Occipital lobe (tissue), 2 donors: ENCODE data around the gene ETS1. TPM values are rescaled to one million over a fixed set of nuclear protein-coding genes. Genes with fewer than 3 reads are reported as not detected.

ENCODE experiments used
- DNase-seq: peaks from one replicate; lab custom pipeline; 2025; lab: John Stamatoyannopoulos, UW
- total RNA-seq: library from RNA; depleted of rRNA; stranded (reverse); fragments of >200 nt; gene quantifications from one replicate; pipeline ENCODE4 v1.2.3, GENCODE V29; 2014

The ETS1 gene
- total RNA-seq, 1 donor from 2014 or later, result 14.0 TPM

DNA sequence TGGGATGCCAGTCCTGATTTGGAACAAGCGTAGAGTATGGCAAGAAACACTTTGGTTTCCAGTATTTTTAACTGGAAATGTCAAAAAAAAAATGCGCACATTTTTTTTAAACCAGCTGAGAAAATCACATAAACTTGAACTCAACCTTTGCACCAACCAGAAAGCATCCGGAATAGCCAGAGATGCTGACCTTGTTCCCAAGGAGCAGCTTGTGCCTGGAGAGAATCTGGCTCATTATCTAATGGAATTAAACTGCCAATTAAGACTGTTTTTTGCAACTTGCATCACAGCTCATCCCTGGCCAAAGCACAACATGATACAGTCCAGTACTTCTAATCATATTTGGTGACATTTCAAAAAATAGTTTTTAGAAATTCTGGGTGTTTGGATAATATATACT, 8.4 kb upstream of the ETS1 start:
- no peak for DNase-seq

GRCh38 chr11:128595221-128595620, 7.9 kb upstream of the ETS1 start:
- DNase-seq, result no peak

- no peak for DNase-seq
Observed at GRCh38 chr11:128594226-128594625, 6.9 kb upstream of the ETS1 start.

DNA sequence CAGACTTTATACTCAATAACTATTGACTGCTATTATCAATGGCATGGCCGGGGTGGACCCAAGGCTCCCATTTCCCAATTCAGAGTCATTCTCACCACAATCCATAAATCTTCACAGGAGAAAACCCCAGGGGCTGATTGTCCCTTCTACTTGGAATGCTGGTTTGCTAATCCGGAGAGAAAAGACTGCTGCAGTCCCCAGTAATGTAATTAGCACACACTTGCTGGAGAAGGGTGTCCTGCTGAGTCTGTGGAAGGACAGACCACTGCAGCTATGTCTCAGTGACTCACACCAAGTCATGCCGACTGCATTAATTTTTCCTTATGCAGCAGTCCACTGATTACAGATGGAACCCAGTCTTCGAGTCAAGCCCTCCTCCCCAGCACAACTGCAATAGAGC, 5.9 kb upstream of the ETS1 start:
- DNase-seq, result no peak

- DNase-seq, result no peak
Observed at GRCh38 chr11:128592454-128592853, 5.1 kb upstream of the ETS1 start.

DNA sequence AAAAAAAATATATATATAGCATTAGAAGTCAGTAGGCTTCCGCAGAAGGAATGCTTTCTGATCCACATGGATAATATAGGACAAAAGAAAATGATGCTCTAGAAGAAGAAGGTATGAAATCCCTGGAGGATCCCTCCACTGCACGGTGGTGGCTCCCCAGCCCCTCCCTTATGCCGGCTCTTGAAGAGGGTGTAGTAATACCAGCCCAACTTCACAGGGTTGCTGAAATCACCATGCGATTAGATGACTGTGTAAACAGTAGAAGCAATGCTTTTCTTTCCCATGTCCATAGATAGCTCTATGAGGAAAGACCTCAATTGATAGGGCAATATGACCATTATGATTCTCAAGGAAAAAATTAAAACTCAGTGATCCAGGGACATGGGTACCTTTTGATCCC, 3.2 kb upstream of the ETS1 start:
- no peak for DNase-seq

GRCh38 chr11:128589998-128590397, 2.6 kb upstream of the ETS1 start:
- no peak for DNase-seq

- no peak for DNase-seq
Observed at GRCh38 chr11:128588093-128588492, 735 bp upstream of the ETS1 start.

DNA sequence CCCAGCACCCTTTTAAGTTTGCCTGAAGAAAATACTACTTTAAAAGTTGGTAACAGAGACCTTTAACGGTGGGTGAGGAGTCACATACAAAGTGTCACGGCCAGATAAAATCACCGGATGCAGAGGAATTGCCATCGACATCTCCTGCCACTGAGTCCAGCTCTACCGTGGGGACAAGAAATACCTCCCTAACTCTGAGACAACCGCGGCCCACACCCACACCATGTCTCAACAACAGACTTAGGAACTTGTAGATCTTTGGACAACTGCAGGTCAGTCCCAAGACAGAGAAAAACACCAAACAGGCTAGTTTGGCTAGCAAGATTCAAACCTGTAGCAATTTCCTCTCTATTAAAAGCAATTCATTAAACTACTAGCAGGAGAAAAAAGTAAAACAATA, 669 bp downstream of the ETS1 start:
- DNase-seq, result no peak

DNA sequence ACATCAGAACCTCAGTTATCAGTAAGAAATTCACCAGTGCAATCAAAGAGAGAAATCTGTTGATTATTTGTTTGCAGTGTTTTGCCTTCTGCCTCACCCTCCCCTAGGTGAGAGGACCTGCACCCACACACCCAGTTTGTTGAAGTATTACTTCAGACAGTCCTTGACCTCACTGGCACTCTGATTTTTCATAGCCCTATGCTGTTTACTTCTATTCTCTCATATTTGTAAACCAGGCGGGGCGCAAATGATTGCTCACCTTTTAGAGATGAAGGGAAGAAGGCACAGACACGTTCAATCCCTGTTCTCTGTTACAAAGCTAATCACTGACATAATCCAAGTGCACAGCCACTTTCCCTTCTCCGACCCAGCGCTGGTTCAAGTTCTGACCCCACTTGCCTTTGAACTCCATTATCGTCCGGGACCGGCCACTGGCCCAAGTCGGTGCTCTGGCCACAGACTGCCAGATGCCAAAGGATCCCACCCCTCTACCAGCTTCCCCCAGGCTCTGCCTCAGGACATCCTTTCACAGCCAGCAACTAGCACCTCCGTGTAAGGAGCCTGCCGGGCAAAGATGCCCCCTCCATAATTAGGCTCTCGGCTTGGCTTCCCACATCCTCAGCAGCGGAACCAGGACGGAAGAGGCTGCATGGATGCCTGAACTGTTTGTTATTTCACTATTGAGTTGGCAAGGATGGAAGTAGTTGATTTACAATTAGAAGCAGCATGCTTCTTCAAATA, 1.7 kb downstream of the ETS1 start:
- no peak for DNase-seq

DNA sequence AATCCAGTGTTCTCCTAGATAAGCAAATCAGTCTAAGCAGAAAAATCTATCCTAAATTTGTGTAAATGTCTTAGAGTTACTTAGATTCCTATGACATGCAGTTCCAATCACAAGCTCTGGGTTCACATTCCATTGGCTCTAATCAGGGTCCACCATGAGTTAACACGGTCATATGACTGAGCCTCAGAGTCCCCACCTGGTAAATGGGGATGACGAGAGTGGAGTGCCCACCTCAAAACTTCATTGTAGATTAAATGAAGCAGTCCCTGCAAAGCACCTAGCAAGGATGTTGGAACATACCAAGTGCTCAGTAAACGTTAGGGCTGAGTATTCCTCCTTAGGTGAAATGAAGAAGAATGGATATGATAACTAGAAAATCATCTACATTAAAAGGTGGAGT, 3.1 kb downstream of the ETS1 start:
- DNase-seq, result no peak

GRCh38 chr11:128582496-128583366, 4.6 kb downstream of the ETS1 start:
- DNase-seq, result no peak

DNA sequence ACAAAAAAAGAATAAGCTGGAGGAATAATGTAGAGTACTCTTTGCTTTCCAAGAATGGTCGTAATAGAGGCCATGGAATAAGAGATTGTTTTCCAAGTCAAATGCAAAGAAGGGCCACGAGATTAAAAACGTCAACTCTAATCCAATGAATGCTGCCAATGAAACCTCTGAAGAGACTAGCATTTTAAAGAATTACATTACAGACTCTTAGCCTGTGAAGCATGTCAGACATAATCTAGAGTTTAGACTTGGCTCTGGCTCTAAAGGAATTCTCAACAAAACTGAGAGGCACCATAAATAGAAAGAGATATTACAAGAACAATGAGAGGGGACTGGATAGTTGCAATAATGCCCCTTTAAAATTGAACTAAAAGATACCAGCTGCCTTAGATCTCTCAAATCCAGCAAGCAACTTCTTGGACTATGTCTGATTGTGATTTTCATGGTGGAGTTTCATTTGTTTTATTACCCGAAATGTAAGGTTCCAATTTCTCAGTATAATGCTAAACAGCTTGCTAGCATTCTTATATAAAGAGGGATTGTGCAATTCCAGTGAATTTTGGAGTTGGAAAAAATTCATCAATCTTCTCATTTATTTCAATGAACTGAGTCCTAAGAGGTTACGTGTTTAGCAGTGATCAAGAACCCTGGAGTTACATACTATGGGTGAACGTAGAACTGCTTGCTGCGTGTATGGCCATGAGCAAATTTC, 5.6 kb downstream of the ETS1 start:
- DNase-seq, result no peak

DNA sequence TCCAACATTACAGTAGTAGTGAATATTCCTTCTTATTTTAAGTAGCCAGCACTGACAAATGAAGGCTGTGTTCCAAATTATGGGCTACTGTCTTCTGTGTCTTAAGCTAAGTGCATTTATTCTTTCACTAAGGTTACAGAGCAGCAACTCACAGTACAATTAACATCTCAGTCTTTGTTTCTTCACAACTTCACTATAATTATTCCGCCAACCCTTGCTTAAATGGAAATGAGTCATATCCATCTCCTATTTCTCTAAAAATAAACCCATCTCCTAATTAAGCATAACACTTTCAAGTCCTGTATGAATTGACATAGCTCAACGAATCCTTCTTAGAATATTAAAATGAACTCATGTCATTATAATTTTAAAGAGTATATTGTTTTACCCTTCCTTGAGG, 6.7 kb downstream of the ETS1 start:
- no peak for DNase-seq

DNA sequence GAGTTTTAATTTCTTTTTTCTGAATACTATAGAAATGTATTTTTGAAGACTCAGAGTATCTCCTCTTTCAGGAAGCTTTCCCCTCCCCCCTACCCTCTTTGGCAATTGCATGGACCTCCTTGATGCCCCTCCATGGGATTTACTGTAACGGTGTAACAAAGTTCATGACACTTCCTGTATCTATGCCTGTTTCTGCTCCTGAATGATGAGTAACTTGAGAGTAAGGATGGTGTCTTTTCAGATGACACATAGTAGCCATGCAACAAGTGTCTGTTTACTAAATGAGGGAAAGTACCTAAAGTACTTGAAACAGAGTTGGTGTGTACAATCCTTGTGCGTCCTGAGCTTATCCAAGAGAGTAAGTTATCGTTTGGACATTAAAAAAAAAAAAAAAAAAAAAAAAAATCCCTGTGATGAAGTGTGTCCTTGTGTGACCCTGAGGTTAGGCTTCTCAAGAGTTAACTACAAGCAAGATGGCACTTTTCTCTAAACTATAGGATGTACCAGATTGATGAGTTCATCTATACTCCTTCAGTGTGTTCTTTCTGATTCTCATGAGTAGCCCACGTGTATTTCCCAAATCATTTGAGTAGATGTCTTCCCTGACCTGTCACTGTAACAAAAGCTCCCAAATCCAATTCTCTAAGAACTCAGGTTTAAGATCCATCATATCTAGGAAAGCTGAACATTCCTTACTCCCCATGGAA, 7.4 kb downstream of the ETS1 start:
- DNase-seq, result no peak

GRCh38 chr11:128576555-128576954, 10.8 kb downstream of the ETS1 start:
- DNase-seq, result no peak

- no peak for DNase-seq
Observed at GRCh38 chr11:128575961-128576350, 11.4 kb downstream of the ETS1 start.

DNA sequence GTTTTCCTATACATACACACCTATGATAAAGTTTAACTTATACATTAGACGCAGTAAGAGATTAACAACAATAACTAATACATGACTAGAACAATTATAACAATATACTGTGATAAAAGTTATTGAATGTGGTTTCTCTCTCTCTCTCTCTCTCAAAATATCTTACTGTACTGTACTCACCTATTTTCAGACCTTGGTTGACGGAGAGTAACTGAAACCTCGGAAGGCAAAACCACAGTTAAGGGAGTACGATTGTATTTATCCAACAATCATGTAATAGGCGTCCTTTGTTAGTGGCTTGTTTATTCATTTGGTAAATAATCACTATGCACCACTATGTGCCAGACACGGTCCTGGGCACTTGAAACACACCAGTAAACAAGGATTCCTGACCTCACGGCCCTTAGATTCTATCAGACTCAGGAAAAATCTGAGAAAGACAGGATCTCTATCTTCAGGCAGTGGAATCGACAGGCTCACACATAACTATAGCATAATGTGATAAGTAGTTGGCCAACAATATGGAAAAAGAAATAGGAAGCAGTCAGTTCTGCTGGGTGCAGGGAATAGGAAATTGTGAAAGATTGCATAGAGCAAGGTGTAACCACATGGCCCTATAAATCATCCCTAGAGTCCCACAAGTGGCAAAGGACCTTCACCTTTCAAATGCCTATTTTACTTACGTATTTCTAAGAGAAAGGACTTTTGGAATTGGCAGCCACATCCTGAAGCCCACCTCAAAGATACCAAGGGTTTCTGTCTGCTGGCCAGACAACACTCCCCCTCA, 12.0 kb downstream of the ETS1 start:
- DNase-seq, result no peak

DNA sequence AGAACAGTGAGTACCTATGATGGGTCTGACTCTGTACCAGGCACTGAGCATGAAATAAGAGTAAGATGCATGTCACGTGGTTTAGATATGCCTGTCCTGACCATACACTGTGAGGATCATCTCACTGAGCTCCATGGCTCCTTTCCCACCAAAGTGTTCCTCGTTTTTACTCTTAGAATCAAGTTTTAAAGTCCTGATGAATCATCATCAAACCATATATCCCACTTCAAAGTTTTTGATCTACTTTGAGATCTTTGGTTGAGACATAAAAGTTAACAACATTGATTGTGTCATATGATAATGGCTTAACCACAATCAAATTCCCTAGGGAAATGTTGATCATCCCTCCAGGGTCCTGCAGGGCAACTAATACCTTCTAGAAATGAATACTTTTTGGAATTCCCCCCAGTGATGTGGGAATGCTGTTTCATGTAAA, 12.8 kb downstream of the ETS1 start:
- DNase-seq, result no peak

DNA sequence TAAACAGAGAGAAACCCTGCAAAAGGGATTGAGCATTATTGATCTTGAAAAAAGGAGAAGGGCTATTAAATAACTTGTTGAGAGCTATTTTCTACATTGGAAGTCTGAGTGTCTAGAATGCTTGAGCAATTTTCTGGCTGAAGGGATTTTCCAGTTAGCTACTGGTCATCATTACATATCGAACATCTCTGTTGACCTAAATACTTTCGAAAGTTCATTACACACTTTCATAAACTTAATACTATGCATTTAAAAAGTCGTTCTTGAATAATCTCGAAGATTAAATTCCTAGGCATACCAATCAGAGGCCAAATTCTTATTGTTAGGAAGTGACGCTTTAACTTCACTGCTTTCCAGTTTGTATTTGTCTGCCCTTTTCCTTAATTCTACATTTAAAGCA, 13.7 kb downstream of the ETS1 start:
- no peak for DNase-seq

- no peak for DNase-seq
Observed at GRCh38 chr11:128572965-128573364, 14.4 kb downstream of the ETS1 start.
